ENCODE data around the gene LPCAT1. TPM values are rescaled to one million over a fixed set of nuclear protein-coding genes. Genes with fewer than 3 reads are reported as not detected.
"Not testable (repeated sequence)": the region's sequence is repeated elsewhere in the genome, so short reads cannot be mapped to it uniquely, and the experiment has no call there.

The LPCAT1 gene
- polyA plus RNA-seq, 5 donors, result 106 to 162 (median 120) TPM

DNA sequence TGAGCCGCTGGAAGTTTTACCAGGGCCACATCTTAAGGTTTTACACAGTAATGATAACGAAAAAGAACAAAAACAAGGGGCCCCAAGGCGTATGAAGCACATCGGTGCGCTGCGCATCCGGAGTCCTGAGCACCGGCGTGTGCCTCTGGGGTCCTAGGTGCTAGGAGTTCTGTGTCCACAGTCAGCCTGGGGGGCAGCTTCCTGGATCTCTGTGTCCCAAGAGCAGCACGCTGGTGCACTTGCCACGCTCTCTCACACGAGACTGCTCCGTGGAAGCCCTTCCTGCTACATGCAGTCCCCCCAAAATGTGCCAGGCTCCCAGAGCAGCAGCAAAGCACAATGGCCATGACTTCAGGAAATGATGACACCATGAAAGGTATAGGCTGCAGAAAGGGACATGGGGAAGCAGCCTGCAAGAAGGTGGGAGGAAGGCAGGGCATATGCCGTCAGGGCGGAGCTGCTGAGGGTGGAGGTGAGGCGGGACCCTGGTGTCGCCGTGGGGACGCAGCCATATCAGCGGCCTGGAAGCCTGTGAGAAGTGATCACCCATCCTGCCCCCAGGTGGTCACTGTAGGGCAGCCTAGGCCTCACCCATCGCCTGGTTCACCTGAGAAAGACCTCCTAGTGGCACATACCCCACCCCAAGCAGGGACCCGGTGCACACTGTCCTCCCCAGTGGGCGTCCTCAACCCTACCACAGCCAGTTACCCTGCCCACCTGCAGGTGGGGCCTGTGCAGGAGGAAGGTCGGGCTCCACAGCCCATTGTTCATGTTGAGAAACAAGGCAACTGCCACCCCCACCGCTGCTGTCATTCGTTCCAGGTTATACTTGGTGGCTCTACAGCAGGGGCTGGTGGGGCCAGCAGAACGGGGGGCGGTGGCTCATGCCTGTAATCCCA lies 54.9 kb downstream of the LPCAT1 start:
- DNase-seq, result no peak

DNA sequence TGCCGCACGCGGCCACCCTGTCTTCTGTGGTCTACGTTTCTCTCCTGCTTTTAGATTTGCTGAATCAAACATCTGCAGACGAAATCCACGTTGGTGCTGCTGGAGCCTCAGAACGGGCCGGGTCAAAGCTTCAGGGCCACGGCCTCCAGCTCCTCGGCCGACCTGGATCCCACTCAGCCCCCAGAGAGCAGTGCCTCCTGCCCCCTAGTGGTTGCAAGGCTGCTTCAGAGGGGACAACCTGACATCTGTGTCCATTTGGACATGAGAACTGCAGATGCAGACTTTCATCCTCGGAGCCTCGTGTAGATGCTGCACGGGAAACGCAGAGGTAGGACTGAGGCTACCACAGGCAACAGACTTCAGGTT lies 55.5 kb downstream of the LPCAT1 start:
- DNase-seq, result no peak

DNA sequence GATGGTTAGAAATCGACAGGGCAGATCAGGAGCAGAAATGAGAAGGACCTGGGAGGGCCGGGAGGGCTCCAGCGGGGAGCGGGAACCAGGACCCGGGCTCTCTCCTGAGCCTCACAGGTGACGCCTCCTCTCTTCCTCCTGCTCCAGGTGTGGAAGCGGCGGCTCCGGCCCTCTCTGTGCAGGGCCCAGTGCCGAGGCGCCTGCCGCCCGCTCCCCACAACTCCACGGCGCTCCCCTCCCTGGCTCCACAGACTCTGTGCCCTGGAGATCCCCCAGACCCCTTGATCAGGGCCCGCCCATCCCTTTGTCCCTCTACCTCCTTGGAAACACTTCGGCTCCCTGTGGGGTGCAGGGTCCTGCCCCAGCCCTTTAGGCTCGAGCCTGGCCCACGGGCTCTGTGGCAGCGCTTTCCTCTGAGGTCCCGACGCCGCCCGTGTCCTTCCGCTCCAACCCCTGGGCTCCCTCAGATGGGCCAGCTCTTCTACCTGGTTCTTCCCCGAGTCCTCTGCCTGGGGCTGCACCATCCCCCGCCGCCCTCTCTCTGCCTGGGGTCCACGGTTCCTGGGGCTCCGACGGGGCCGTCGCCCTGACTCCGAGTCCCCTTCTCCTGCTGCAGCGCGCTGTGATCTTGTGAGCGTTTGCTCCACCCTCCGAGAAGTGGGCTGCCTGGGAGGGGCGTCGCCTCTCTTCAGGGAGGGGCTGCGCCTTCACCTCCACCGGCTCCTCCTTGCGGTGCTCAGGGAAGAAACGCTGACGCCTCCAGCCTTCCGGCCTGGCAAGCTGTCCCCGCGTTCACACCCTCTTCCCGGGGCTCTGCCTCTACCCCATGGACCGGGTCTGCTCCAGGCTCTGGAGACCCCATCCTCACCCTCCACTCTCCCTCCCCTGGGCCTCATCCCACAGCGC lies 56.2 kb downstream of the LPCAT1 start:
- no peak for DNase-seq

DNA sequence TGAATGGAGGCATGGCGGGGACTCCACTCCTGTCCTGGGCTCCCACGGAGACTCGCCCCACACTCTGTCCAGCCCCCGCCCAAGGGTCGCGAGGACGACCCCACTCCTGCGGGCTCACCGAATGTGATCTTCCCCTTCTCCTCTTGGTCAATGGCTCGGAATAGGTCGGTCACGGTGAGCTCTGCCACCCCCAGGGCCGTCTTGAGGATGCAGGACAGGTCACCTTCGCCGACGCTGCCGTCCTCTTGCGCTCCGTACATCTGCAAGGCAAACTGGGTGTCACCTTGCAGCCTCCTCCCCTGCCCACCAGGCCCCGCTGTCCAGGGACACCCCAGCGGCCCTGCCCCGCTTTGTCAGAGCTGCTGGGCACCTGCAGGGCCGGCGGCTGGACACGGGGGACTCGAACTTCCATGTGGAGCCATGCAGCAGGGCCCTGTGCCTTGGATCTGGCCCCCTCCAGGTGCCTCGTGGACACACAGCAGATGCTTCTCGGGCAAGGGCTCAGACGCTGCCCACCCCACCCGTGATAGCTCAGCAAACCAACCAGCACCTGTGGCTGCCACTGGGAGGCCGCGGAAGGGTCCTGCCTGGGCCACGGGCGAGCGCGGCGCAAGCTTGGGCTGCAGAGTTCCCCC lies 57.0 kb downstream of the LPCAT1 start:
- DNase-seq, result no peak

DNA sequence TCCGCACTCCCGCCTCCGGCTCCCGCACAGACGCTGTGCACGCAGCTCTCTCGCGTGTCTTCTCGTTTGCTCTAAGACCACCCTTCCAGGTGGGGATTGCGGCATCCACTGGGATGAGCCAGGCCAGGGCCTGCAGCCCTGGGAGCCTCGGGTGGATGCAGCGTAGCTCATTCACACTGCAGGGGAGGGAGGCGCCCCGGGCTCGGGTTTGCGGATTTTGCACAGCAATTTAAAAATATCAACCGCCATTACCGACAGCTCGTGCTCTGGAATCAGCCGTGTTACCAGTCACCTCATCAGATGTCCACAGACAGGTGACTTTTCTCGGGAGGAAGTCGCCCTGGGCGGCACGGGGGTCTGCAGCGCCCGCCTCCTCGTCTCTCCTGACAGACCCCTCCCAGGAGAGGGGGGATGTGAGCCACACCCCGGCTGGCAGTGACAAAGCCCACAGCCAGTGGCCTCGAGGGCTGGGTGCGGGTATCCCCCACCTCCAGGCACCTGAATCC lies 57.7 kb downstream of the LPCAT1 start:
- no peak for DNase-seq

DNA sequence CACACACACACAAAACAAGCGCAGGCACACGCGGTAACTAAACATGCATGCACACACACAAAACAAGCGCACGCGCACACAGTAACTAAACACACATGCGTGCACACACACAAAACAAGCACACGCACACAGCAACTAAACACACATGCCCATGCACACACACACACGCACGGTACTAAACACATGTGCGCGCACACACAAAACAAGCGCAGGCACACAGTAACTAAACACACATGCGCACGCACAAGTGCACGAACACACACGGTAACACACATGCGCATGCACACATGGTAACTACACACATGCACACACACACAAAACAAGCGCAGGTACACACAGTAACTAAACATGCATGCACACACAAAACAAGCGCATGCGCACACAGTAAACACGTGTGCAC lies 58.6 kb downstream of the LPCAT1 start:
- DNase-seq, result no peak

DNA sequence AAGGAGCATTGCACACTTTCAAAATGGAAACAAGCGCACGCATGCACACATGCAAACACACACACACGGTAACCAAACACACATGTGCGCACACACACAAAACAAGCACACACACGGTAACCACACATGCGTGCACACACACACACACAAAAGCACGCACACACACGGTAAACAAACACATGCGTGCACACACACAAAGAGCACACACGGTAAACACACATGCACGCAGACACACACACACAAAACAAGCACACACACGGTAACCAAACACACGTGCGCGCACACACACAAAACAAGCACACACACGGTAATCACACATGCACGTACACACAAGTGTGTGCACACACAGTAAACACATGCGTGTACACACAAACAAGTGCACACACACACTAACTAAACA lies 59.2 kb downstream of the LPCAT1 start:
- no peak for DNase-seq

DNA sequence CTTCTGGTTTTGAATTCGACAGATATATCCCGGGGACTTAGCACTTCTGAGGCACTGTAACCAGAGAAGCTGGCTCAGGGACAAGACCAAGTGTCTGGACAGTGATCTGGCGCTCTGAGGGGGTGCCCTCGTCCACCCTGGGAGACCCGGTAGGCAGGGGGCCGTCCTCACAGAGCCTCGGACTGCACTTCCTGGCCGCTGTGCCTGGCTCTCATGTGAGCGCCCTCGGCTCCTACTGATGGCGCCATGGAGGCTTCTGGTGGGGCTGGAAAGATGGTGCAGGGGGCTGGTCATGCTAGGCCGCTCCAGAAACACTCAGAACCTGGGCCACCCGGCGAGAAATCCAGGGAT lies 59.7 kb downstream of the LPCAT1 start:
- DNase-seq, result no peak

DNA sequence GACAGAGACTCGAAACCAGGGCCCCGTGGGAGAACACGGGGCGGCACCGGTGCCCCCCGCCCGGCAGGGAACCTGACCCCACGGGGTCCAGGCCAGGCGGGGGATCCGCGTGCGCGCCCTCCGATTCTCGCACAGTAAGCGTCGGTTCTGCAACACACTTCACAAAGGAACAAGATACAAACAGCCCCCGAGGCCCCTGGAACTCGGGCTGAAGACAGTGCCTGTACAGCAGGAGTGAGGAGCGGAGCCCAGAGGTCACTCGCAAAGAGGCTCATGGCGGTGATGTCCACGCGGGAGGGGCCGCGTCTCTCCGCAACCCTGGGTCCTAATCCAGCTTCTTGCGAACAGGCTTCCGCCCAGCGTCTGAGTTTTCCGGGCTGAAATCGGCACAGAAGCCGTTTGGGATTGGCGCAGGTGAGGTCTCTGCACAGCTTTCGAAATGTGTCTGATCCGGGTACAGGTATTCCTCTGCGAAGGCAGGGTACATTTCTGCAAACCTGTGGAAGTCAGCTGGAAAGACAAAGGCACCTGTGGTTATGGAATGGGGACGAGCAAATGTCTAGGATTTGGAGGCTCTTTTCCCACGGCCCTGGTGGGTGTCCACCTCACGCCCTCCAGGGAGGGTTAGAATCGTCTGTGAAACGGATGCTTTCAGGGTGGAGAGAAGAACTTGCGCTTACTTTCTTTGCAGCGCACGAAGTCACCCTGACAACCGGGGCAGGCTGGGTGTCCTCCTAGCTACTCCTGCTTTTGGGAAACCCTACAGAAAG lies 60.2 kb downstream of the LPCAT1 start:
- DNase-seq, result no peak

DNA sequence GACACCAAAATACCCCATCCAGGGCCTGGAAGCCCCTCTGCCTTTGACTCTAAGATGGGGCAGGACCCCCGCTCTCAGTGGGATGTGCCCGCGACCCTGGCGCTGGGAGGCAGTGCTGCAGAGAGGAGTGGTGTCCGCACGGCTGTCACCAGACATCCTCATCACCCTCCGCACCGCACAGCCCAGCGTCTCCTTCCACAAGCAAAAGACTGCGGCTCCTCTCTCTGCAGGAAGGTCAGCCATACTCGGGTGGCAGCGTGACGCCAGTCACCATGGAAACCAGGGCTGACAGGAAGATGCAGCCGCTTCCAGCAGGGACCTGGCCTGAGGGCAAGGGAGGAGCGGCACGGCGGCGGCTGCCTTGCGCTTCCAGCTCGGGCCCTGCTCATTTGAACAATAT lies 61.4 kb downstream of the LPCAT1 start:
- DNase-seq, result no peak

DNA sequence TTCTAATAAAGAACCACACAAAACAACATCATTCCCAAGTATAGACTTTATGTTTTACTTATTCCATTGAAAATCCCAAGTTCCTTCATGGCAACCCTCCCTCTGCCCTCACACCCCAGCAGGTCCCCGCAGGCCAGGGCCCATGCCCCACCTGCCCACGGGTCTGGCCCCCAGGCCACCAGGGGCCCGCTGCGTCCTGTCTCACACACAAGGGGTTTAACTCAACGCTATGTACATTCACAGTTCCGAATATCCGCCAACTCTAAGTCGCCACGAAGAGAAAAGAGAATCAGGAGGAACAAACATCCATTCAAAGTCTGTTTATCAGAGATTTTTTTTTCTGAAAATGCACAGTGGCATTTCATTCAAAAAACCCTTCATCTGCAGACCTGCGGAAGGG lies 62.4 kb downstream of the LPCAT1 start:
- no peak for DNase-seq

DNA sequence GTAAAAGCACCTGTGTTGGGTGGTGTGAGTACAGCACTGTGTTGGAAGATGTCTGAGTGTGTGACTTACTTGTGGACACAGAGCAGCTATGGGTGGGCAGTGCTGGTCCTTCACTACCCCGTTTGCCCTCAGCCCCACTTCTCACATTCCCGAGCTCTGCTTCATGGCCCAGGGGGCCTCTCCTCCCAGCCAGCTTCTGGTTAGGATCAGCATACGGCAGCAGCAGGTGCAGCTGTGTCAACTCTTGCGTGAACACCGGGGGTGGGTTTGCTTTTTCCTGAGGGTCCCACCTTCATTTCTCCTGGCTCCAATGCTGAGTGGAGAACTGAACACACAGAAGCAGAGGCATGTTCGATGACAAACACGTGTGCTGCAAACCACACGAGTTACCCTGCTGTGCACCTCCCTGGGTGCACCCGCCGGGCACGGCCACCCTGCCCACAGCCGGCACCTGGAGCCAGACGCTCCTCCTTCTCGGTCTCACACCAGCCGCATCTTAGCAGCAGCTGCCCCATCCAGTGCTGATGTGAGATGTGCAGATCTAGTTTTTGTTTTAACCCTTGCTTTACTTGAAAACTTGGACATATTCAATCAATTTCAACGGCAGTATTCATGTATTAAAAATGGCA lies 63.6 kb downstream of the LPCAT1 start:
- DNase-seq, result no peak

DNA sequence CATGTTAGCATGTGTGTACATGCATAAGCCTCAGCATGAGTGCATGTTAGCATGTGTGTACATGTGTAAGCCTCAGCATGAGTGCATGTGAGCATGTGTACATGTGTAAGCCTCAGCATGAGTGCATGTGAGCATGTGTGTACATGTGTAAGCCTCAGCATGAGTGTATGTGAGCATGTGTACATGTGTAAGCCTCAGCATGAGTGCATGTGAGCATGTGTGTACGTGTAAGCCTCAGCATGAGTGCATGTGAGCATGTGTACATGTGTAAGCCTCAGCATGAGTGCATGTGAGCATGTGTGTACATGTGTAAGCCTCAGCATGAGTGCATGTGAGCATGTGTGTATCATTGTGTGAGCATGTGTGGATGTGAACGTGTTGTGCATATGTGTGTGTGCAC lies 64.3 kb downstream of the LPCAT1 start:
- DNase-seq, result not testable (repeated sequence)

DNA sequence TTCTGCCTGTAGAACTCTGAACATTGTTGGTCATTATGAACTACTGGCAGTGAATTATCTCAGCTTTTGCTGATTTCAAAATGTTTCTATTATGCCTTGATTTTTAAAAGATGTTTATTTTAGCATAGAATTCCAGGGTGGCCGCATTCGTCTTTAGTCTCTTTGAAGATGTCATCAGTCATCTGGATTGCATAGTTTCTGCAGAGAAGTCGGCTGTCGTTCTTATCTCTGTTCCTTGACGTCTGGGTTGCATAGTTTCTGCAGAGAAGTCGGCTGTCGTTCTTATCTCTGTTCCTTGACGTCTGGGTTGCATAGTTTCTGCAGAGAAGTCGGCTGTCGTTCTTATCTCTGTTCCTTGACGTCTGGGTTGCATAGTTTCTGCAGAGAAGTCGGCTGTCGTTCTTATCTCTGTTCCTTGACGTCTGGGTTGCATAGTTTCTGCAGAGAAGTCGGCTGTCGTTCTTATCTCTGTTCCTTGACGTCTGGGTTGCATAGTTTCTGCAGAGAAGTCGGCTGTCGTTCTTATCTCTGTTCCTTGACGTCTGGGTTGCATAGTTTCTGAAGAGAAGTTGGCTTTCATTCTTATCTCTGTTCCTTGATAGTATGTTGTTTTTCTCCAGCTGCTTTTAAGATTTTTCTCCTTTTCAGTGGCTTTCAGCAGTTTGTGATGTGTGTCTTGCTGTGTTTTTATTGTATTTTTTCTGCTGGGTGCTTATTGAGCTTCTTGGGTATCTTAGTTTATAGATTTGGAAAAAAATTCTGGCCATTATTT lies 67.5 kb downstream of the LPCAT1 start:
- not testable (repeated sequence) for DNase-seq

DNA sequence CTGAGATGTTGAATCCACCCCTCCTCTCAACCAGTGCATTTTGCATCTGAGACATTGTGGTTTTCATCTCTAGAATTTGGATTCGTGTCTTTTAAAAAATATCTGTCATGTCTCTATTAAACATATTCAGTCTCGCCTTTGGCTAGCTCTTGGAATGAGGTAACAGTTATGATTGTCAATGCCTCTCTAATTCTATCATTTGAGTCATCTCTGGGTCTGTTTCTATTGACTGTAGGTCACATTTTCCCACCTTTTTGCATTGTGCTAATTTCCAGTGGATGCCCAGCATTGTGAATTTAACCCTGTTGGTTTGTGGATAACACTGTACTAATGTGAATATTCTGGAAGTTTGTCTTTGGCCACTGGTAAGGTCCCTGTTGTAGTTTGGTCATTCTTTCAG lies 70.1 kb downstream of the LPCAT1 start:
- no peak for DNase-seq

DNA sequence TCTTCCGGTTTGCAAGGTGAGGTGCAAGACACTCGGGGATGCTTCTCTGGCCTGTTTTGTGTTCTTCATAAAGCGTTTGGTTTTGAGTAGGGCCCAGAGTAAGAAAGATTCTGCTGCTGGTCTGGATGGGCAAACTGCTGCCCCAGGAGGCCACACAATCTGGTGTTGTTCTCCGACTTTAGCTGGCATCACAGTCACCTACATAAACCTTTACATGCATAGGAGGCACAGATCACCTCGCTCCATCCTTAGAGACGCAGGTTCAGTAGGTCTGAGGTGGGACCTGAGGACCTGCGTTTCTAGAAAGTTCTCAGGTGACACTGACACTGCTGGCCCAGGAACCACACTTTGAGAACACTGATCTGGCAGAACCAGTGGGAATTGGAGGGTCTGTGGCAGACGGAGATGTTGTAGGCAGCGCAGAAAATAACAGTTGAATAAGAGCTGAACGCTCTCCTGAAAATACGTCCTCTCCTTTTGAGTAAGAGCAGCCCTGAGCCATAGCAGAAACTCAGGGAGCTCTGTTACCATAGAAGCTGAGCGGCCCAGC lies 74.6 kb downstream of the LPCAT1 start:
- no peak for DNase-seq

DNA sequence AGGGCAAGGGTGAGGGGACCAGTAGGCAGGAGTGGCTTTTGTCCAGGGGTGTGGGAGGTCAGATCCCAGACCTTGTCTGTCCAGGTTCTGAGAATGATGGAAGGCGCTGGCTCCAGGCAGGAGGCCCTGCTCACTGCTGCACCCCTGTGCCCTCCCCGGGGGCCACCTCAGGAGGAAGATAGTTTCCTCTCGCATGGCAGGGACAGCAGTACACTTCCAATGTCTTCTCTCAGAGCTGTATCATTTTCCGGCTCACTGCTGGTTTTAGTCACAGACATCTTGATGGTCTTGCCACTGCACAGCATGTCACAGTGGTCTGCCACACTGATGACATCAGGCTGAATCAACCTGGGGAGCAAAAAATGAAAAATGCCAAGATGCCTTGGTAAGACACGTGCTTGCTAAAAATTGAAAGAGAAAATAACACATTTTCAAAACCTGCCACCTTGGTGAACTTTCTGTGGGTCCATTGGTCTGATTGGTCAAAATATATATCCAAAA lies 75.2 kb downstream of the LPCAT1 start:
- no peak for DNase-seq

DNA sequence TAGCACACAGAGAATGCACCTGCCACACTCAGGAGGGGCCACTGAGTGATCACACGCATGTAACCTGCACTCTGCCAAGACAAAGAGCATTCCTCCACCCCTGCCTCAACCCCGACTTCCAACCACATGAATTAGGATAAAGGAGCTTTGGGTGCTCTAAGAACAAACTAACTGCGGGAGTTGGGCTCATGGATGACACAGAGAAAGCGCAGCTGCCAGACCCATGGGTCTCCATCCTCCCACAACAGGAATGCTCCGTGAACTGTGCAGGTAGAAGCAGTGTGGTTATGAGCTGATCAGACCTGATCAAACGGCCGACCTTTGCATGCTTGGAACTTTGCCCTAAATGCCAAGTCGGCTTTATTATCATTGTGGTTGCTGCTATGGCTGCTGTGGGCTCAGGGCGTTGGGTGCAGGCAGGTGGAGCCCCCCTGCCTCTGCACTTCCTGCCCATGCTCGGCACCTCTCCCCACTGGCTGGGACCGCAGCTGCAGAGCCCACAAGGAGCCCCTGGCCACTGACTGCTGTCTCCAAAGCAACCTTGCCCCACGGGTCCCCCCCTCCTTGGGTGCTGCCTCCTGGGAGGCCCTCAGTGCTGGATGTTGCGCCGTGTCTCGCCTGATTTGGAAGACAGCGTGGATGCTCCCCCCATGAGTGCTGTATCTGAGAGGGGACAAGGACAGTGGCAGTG lies 75.9 kb downstream of the LPCAT1 start:
- DNase-seq, result no peak

Measured in right lung (tissue), 5 donors.